Measurements from ENCODE around the gene BCKDHA. TPM values are rescaled to one million over a fixed set of nuclear protein-coding genes. Genes with fewer than 3 reads are reported as not detected.

BCKDHA gene
- total and polyA plus RNA-seq, 8 donors: 9.3 to 34.2 (median 22.1) TPM

- Histone ChIP-seq H3K4me3 (no peak overlapping the region), H3K9me3 (no peaks in the 10 kb centered on the region), H3K4me1 (peaks cover 0 to 19% (median 9%) of the 10 kb centered on the region in 3 donors), H3K27me3 (no peaks in the 10 kb centered on the region), H3K36me3 (no peaks in the 10 kb centered on the region), H3K27ac (no peak overlapping the region)
- 84 to 95% methylated on average over 2 of the region's 2 CpGs for WGBS, 2 donors
- ATAC-seq (no peak), DNase-seq (no peak), FAIRE-seq (no peak)
- TF ChIP-seq, protein P1, sequence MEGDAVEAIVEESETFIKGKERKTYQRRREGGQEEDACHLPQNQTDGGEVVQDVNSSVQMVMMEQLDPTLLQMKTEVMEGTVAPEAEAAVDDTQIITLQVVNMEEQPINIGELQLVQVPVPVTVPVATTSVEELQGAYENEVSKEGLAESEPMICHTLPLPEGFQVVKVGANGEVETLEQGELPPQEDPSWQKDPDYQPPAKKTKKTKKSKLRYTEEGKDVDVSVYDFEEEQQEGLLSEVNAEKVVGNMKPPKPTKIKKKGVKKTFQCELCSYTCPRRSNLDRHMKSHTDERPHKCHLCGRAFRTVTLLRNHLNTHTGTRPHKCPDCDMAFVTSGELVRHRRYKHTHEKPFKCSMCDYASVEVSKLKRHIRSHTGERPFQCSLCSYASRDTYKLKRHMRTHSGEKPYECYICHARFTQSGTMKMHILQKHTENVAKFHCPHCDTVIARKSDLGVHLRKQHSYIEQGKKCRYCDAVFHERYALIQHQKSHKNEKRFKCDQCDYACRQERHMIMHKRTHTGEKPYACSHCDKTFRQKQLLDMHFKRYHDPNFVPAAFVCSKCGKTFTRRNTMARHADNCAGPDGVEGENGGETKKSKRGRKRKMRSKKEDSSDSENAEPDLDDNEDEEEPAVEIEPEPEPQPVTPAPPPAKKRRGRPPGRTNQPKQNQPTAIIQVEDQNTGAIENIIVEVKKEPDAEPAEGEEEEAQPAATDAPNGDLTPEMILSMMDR (IDR thresholded peaks at IDR 0.05): no peak
- intact Hi-C loops (cut with DNase I): no loop called here
Measured at GRCh38 chr19:41399525-41399924, 1.9 kb downstream of the BCKDHA start.

DNA sequence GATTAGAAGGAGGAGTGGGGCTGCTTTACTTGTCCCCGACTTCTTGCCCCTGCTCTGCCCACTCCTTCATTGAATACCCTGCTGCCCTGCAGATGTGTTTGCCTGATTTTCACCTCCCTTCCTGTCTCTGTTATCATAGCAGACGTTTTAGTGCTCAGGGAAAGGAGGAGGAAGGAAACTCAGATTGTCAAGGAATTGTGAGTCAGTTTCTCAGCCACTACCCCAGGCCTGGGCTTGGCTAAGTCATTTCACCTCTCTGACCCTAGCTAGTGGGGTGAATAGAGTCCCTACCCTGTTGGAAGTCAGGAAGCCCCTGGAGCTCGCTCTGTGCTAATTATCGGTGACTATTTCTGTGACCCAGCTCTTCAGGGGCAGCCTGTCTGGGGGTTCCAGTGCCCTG, 3.9 kb downstream of the BCKDHA start:
- H3K9me3 ChIP-seq: no peaks in the 10 kb centered on the region
- DNase-seq: no peak
- FAIRE-seq: no peak
- intact Hi-C loops (cut with DNase I): no loop called here
- 77% methylated on average over 4 of the region's 4 CpGs for WGBS, 2 donors
- H3K36me3 ChIP-seq: no peaks in the 10 kb centered on the region
- H3K27me3 ChIP-seq: no peaks in the 10 kb centered on the region
- TF ChIP-seq, protein P1 (IDR thresholded peaks at IDR 0.05): no peak
- ATAC-seq: no peak
- no peak overlapping the region for H3K27ac ChIP-seq
- no peak overlapping the region for H3K4me3 ChIP-seq
- H3K4me1 ChIP-seq: peaks cover 0 to 12% (median 0%) of the 10 kb centered on the region in 3 donors

DNA sequence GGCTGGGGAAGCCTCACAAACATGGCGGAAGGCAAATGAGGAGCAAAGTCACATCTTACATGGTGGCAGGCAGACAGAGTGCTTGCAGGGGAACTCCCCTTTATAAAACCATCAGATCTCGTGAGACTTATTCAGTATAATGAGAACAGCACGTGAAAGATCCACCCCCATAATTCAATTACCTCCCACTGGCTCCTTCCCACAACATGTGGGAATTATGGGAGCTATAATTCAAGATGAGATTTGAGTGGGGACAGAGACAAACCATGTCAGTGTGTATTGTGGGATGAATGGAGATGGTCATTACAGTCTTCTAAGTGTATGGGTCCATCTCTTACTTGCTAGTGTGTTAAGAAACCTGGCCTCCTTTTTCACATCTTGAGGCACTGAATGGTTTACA, 4.4 kb downstream of the BCKDHA start:
- intact Hi-C loops (cut with DNase I): no loop called here
- FAIRE-seq (no peak), ATAC-seq (no peak), DNase-seq (no peak)
- Histone ChIP-seq H3K27me3 (no peaks in the 10 kb centered on the region), H3K27ac (no peak overlapping the region), H3K4me3 (no peak overlapping the region), H3K36me3 (no peaks in the 10 kb centered on the region), H3K4me1 (peaks cover 0 to 12% (median 0%) of the 10 kb centered on the region in 3 donors), H3K9me3 (no peaks in the 10 kb centered on the region)
- TF ChIP-seq, protein P1 (IDR thresholded peaks at IDR 0.05): no peak
- WGBS, 2 donors: 81 to 85% methylated on average over 3 of the region's 3 CpGs

DNA sequence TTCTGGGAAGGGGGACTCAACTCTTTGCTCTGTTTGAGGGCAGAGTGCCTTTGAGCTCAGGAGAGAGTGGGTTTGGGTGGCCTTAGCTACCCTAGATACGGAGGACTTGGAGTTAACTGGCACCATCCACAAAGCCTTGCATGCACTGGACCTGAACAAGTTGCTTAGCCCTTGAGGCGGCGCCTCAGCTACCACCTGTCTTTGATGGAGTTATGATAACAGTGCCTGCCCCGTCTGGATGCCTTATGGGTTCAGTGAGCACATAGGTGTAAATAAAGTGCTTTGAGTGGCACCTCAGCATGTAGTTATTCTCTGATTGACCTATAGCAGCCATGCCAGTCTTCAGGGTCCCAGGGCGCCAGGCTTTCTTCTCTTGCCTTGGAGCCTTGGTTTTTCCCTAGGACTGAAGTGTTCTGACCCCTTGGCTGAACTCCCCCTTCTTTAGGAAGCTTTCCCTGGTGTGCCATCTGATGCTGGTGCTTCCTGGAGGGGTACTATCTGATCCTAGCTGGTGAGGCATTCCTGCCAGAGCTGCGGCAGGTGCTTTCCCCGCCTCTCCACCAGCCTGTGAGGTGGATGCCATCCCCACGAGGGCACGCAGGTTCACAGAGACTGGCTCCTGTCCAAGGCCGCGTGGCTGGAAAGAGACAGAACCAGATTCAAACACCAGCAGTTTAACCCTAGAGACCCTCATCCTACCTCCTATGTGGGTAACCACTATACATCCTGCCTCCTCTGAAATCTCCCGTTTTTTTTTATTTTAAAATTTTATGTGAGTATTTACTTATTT, 5.8 kb downstream of the BCKDHA start:
- TF ChIP-seq, protein P1 (IDR thresholded peaks at IDR 0.05): no peak
- 39% methylated on average over 12 of the region's 12 CpGs for whole genome bisulfite sequencing, 2 donors
- Histone ChIP-seq H3K4me3 (no peak overlapping the region), H3K27ac (no peak overlapping the region), H3K4me1 (peaks cover 0 to 14% (median 0%) of the 10 kb centered on the region in 3 donors), H3K36me3 (no peaks in the 10 kb centered on the region), H3K9me3 (no peaks in the 10 kb centered on the region), H3K27me3 (no peaks in the 10 kb centered on the region)
- ATAC-seq: no peak
- FAIRE-seq: no peak
- no peak for DNase-seq
- intact Hi-C loops (cut with DNase I): no loop called here

GRCh38 chr19:41405776-41406175, 8.2 kb downstream of the BCKDHA start:
- Histone ChIP-seq H3K27ac (no peak overlapping the region), H3K4me3 (no peak overlapping the region), H3K36me3 (no peaks in the 10 kb centered on the region), H3K27me3 (no peaks in the 10 kb centered on the region), H3K9me3 (no peaks in the 10 kb centered on the region), H3K4me1 (peaks cover 6 to 24% (median 15%) of the 10 kb centered on the region in 3 donors)
- ATAC-seq: no peak
- TF ChIP-seq, protein P1 (IDR thresholded peaks at IDR 0.05): no peak
- FAIRE-seq: no peak
- WGBS, 2 donors: 82 to 88% methylated on average over 6 of the region's 6 CpGs
- no peak for DNase-seq
- intact Hi-C loops (cut with DNase I): no loop called here
